Memory B cell (primary cell): ENCODE data around the gene ZNF212.
A peak's percentile ranks its signal among the peaks of the same experiment; 100 is the strongest.
"Not testable (repeated sequence)": the region's sequence is repeated elsewhere in the genome, so short reads cannot be mapped to it uniquely, and the experiment has no call there.

Experiments
- ATAC-seq: fragments of 150-1000 bp; cut with Tn5 transposase; 2 replicates; pipeline ENCODE4 v1.10.0; 2021; ENCODE audit warnings: low read depth, mild to moderate bottlenecking, moderate library complexity
- DNase-seq, 2 donors: peaks; one replicate each; pipeline ENCODE4 v3.0.0; 2022; ENCODE audit warnings: low spot score in 2 of 2
- H3K27ac Mint-ChIP-seq: one replicate; pipeline ENCODE4 v1.8.0; 2022; ENCODE audit warnings: mild to moderate bottlenecking, moderate library complexity, mixed read lengths
- H3K27me3 Mint-ChIP-seq: one replicate; pipeline ENCODE4 v1.8.0; 2022; ENCODE audit warnings: mixed read lengths
- H3K36me3 Mint-ChIP-seq: one replicate; pipeline ENCODE4 v1.8.0; 2022; ENCODE audit warnings: mild to moderate bottlenecking, mixed read lengths
- H3K4me1 Mint-ChIP-seq: one replicate; pipeline ENCODE4 v1.8.0; 2022; ENCODE audit warnings: mixed read lengths
- H3K4me3 Mint-ChIP-seq: one replicate; pipeline ENCODE4 v1.8.0; 2022; ENCODE audit warnings: mild to moderate bottlenecking, moderate library complexity, mixed read lengths
- H3K9me3 Mint-ChIP-seq: one replicate; pipeline ENCODE4 v1.8.0; 2022; ENCODE audit warnings: mixed read lengths

The ZNF212 gene

GRCh38 chr7:149228831-149229471, 10.5 kb upstream of the ZNF212 start:
- ATAC-seq (no peak), DNase-seq (no peak)
- peaks cover 11% of the 10 kb centered on the region for H3K36me3 Mint-ChIP-seq
- H3K9me3 Mint-ChIP-seq = no peaks in the 10 kb centered on the region
- no peak overlapping the region for H3K4me3 Mint-ChIP-seq
- peaks cover under 1% of the 10 kb centered on the region for H3K27me3 Mint-ChIP-seq
- H3K27ac Mint-ChIP-seq = no peak overlapping the region
- H3K4me1 Mint-ChIP-seq = peaks cover 5% of the 10 kb centered on the region

DNA sequence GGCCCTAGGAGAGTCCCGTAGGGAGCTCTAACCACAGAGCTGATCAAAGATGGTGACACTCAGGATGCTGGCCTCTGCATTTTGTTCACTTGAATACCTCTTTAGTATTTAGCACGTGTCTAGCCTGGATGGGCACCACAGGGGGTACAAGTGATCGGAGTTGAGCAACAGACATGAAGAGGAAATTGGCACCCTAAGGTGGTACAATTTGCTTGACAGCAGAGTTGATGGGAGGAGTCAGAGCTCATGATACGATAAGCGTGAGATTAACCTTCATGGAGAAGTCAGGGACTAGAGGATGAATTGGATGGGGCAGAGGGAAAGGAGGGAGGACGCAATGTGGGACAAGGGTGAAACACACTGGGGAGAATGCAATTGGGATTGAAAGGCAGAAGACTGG, 9.9 kb upstream of the ZNF212 start:
- peaks cover 5% of the 10 kb centered on the region for H3K4me1 Mint-ChIP-seq
- no peaks in the 10 kb centered on the region for H3K9me3 Mint-ChIP-seq
- peaks cover 11% of the 10 kb centered on the region for H3K36me3 Mint-ChIP-seq
- no peak overlapping the region for H3K27ac Mint-ChIP-seq
- no peak for ATAC-seq
- H3K4me3 Mint-ChIP-seq = no peak overlapping the region
- DNase-seq = no peak
- peaks cover 2% of the 10 kb centered on the region for H3K27me3 Mint-ChIP-seq

DNA sequence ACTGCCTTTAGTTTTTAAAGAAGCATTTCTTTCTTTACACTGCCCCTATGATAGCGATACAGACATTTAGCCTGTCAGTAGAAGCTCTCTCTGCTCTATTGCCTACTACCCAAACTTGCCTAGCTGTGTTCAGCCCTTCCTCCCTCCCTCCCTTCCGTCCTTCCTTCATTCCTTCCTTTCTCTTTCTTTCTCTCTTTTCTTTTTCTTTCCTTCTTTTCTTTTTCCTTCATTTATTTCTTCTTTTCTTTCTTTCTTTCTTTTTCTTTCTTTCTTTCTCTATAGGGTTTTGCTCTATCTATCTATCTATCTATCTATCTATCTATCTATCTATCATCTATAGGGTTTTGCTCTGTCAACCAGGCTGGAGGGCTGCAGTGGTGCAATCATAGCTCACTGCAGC, 7.1 kb upstream of the ZNF212 start:
- DNase-seq = no peak
- peaks cover 2% of the 10 kb centered on the region for H3K27me3 Mint-ChIP-seq
- H3K9me3 Mint-ChIP-seq = no peaks in the 10 kb centered on the region
- H3K4me1 Mint-ChIP-seq = peaks cover 5% of the 10 kb centered on the region
- no peak overlapping the region for H3K27ac Mint-ChIP-seq
- no peak overlapping the region for H3K4me3 Mint-ChIP-seq
- no peaks in the 10 kb centered on the region for H3K36me3 Mint-ChIP-seq
- no peak for ATAC-seq

DNA sequence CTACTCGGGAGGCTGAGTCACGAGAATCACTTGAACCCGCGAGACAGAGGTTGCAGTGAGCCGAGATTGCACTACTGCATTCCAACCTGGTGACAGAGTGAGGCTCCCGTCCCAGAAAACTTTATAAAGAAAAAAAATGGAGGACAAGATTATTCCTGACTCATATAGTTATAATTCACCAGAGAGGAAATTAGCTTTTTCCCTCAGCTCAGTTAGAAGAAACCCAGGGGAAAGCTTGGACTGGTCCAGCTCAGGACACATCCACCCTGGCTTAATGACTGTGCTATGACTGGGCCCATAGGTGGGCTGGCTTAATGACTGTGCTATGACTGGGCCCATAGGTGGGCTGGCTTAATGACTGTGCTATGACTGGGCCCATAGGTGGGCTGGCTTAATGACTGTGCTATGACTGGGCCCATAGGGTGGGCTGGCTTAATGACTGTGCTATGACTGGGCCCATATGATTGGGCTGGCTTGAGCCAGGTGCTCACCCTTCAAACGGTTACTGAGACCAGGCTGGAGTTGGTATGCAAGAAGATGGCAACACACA, 5.7 kb upstream of the ZNF212 start:
- not testable (repeated sequence) for H3K27me3 Mint-ChIP-seq, H3K4me3 Mint-ChIP-seq, H3K4me1 Mint-ChIP-seq, ATAC-seq, DNase-seq, H3K27ac Mint-ChIP-seq, H3K9me3 Mint-ChIP-seq, H3K36me3 Mint-ChIP-seq

GRCh38 chr7:149237502-149237901, 1.9 kb upstream of the ZNF212 start:
- DNase-seq (no peak), ATAC-seq (no peak)
- H3K36me3 Mint-ChIP-seq = peaks cover 2% of the 10 kb centered on the region
- no peaks in the 10 kb centered on the region for H3K9me3 Mint-ChIP-seq
- H3K27me3 Mint-ChIP-seq = peaks cover 2% of the 10 kb centered on the region
- peaks cover 14% of the 10 kb centered on the region for H3K4me1 Mint-ChIP-seq
- no peak overlapping the region for H3K27ac Mint-ChIP-seq
- no peak overlapping the region for H3K4me3 Mint-ChIP-seq

- peak overlapping the region; percentile 23 for H3K27ac Mint-ChIP-seq
These were observed 1.4 kb upstream of the ZNF212 start for GRCh38 chr7:149238051-149238450.

DNA sequence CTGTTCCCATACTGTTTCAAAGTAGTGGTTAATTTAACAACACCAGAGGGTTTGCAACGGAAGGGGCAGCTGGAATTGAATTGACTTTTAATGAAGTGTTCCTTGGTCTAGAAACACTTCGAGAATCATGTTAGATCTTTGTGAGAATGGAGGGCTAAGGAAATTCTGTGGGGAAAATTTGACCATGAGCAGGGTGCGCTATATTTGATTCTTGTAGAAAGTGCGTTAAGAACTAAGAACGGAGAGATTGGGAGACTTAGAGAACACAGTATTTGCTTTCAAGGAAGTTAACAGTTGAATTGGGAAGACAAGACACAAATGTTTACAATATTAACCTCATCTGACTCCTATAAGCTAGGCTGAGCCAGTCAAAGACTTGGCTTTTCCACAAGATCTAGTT, 1.2 kb downstream of the ZNF212 start:
- H3K4me3 Mint-ChIP-seq = peak overlapping the region; percentile 92
- H3K4me1 Mint-ChIP-seq = peaks cover 25% of the 10 kb centered on the region

More at GRCh38 chr7:149238051-149238450, 1.4 kb upstream of the ZNF212 start:
- peaks cover 2% of the 10 kb centered on the region for H3K27me3 Mint-ChIP-seq
- peaks cover 6% of the 10 kb centered on the region for H3K36me3 Mint-ChIP-seq
- no peak for DNase-seq
- peak overlapping the region; percentile 92 for H3K4me3 Mint-ChIP-seq
- ATAC-seq = no peak
- peaks cover 14% of the 10 kb centered on the region for H3K4me1 Mint-ChIP-seq
- no peaks in the 10 kb centered on the region for H3K9me3 Mint-ChIP-seq

GRCh38 chr7:149241696-149242095, 2.2 kb downstream of the ZNF212 start:
- H3K4me3 Mint-ChIP-seq = no peak overlapping the region
- no peak for DNase-seq
- H3K27me3 Mint-ChIP-seq = no peaks in the 10 kb centered on the region
- H3K9me3 Mint-ChIP-seq = no peaks in the 10 kb centered on the region
- peaks cover 30% of the 10 kb centered on the region for H3K4me1 Mint-ChIP-seq
- ATAC-seq = no peak
- peaks cover 9% of the 10 kb centered on the region for H3K36me3 Mint-ChIP-seq
- H3K27ac Mint-ChIP-seq = no peak overlapping the region

More for the DNA sequence above, 1.2 kb downstream of the ZNF212 start:
- Mint-ChIP-seq H3K36me3 (peaks cover 6% of the 10 kb centered on the region), H3K27ac (peak overlapping the region; percentile 31), H3K9me3 (no peaks in the 10 kb centered on the region), H3K27me3 (no peaks in the 10 kb centered on the region)
- DNase-seq (no peak), ATAC-seq (no peak)

DNA sequence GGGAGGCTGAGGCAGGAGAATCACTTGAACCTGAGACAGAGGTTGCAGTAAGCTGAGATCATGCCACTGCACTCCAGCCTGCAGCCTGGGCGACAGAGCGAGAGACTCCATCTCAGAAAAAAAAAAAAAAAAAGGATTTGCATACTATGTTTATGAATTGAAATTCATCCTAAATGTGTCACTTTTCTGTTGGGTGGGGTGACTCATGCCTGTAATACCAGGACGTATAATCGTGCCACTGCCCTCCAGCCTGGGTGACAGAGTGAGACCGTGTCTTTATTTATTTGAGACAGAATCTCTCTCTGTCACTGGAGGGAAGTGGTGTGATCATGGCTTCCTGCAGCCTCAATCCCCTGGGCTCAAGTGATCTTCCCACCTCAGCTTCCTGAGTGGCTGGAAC, 5.8 kb downstream of the ZNF212 start:
- DNase-seq (no peak), ATAC-seq (peak; percentile 56)
- peak overlapping the region; percentile 15 for H3K27ac Mint-ChIP-seq
- H3K4me1 Mint-ChIP-seq = peaks cover 33% of the 10 kb centered on the region
- H3K27me3 Mint-ChIP-seq = no peaks in the 10 kb centered on the region
- no peaks in the 10 kb centered on the region for H3K9me3 Mint-ChIP-seq
- H3K4me3 Mint-ChIP-seq = no peak overlapping the region
- H3K36me3 Mint-ChIP-seq = peaks cover 11% of the 10 kb centered on the region

DNA sequence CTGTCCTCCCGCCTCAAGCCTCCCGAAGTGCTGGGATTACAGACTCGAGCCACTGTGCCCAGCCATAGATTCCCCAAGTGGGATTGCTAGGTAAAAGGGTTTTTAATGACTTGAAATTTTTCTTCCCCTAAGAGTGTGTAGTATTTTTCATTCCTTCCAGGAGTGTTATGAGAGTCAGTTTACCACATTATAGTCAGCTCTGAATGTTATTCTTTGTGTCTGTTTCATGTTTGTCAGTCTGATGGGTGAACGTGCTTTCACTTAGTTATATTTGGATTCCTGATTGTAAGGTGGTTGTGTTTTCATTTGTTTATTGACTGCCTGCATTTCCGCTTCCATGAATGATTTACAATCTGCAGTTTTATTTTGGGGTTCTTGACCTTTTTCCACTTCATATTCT, 6.3 kb downstream of the ZNF212 start:
- peak overlapping the region; percentile 15 for H3K27ac Mint-ChIP-seq
- H3K27me3 Mint-ChIP-seq = no peaks in the 10 kb centered on the region
- peaks cover 13% of the 10 kb centered on the region for H3K36me3 Mint-ChIP-seq
- H3K9me3 Mint-ChIP-seq = no peaks in the 10 kb centered on the region
- H3K4me3 Mint-ChIP-seq = no peak overlapping the region
- DNase-seq = no peak
- no peak for ATAC-seq
- H3K4me1 Mint-ChIP-seq = peaks cover 29% of the 10 kb centered on the region

DNA sequence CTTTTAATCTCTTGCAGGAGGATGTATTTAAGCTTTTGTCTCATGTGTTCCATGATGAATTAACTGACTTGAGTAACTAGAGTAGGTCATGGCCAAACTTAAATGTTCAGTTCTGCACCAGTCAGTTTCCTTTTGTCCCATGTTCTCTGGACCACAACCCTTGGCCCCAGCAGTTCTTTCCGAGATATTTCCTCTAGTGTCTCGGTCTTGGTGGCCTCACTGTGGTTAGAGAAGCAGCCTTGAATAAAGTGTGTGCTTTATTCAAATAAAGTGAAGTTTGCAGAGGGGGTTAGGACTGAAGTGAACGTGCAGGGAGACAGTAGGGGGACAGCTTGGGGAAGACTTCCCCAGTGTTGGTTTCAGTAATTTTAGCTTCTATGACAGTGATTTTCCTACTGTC, 9.3 kb downstream of the ZNF212 start:
- Mint-ChIP-seq H3K27me3 (no peaks in the 10 kb centered on the region), H3K36me3 (peaks cover 15% of the 10 kb centered on the region), H3K4me1 (peaks cover 29% of the 10 kb centered on the region), H3K4me3 (no peak overlapping the region), H3K9me3 (no peaks in the 10 kb centered on the region), H3K27ac (peak overlapping the region; percentile 71)
- ATAC-seq (no peak), DNase-seq (no peak)

DNA sequence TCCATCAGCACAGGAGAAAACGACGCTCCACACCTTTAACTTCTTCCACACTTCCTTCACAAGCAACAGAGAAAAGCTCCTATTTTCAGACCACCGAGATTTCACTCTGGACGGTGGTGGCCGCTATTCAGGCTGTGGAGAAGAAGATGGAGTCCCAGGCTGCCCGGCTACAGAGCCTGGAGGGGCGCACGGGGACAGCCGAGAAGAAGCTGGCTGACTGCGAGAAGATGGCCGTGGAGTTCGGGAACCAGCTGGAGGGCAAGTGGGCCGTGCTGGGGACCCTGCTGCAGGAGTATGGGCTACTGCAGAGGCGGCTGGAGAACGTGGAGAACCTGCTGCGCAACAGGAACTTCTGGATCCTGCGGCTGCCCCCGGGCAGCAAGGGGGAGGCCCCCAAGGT, 10.7 kb downstream of the ZNF212 start:
- H3K4me1 Mint-ChIP-seq = peaks cover 23% of the 10 kb centered on the region
- not testable (repeated sequence) for H3K27me3 Mint-ChIP-seq, DNase-seq, ATAC-seq, H3K4me3 Mint-ChIP-seq, H3K27ac Mint-ChIP-seq, H3K9me3 Mint-ChIP-seq
- H3K36me3 Mint-ChIP-seq = peaks cover 15% of the 10 kb centered on the region

DNA sequence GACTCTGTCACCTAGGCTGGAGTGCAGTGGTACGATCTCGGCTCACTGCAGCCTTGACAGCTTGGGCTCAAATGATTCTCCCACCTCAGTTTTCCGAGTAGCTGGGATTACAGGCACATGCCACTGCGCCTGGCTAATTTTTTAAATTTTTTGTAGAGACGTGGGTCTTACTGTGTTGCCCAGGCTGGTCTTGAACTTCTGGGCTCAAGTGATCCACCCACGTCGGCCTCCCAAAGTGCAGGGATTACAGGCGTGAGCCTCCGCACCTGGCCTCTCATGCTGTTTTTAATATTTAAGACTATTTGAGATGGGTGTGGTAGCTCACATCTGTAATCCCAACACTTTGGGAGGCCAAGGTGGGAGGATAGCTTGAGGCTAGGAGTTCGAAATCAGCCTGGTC, 12.1 kb downstream of the ZNF212 start:
- H3K27me3 Mint-ChIP-seq, H3K9me3 Mint-ChIP-seq, H3K27ac Mint-ChIP-seq, DNase-seq, ATAC-seq, H3K4me3 Mint-ChIP-seq: not testable (repeated sequence)
- peaks cover 15% of the 10 kb centered on the region for H3K36me3 Mint-ChIP-seq
- H3K4me1 Mint-ChIP-seq = peaks cover 13% of the 10 kb centered on the region

GRCh38 chr7:149252378-149252777, 12.9 kb downstream of the ZNF212 start:
- no peak overlapping the region for H3K27ac Mint-ChIP-seq
- peaks cover 15% of the 10 kb centered on the region for H3K36me3 Mint-ChIP-seq
- H3K4me3 Mint-ChIP-seq = no peak overlapping the region
- ATAC-seq (no peak), DNase-seq (no peak)
- peaks cover 13% of the 10 kb centered on the region for H3K4me1 Mint-ChIP-seq
- H3K27me3 Mint-ChIP-seq = no peaks in the 10 kb centered on the region
- H3K9me3 Mint-ChIP-seq = no peaks in the 10 kb centered on the region

DNA sequence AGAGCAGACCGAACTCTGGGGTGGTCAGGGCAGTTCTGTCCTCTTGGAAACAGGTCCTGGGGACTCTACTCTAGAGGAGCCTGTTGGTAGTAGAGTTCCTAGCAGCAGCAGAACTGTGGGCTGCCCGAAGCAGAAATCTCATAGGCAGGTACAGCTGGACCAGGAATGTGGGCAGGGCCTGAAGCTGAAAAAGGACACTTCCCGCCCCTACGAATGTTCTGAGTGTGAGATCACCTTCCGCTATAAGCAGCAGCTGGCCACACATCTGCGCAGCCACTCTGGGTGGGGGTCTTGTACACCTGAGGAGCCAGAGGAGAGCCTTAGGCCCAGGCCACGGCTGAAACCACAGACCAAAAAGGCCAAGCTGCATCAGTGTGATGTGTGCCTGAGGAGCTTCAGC, 14.2 kb downstream of the ZNF212 start:
- DNase-seq = no peak
- Mint-ChIP-seq H3K9me3 (no peaks in the 10 kb centered on the region), H3K27ac (no peak overlapping the region), H3K4me1 (peaks cover 7% of the 10 kb centered on the region), H3K4me3 (no peak overlapping the region), H3K27me3 (no peaks in the 10 kb centered on the region), H3K36me3 (peaks cover 15% of the 10 kb centered on the region)
- ATAC-seq = no peak
